Fibroblast of skin of scalp (primary cell): ENCODE results near the gene PTPRD.
A peak's percentile ranks its signal among the peaks of the same experiment; 100 is the strongest.

ENCODE experiments used
- DNase-seq: peaks from one replicate; pipeline ENCODE4 v3.0.0-alpha.2; 2013

PTPRD gene

GRCh38 chr9:9855177-9856078, 757.4 kb downstream of the PTPRD start:
- no peak for DNase-seq

- DNase-seq, result no peak
Observed at GRCh38 chr9:9847750-9848149, 765.1 kb downstream of the PTPRD start.

GRCh38 chr9:9846557-9846956, 766.2 kb downstream of the PTPRD start:
- DNase-seq, result no peak

DNA sequence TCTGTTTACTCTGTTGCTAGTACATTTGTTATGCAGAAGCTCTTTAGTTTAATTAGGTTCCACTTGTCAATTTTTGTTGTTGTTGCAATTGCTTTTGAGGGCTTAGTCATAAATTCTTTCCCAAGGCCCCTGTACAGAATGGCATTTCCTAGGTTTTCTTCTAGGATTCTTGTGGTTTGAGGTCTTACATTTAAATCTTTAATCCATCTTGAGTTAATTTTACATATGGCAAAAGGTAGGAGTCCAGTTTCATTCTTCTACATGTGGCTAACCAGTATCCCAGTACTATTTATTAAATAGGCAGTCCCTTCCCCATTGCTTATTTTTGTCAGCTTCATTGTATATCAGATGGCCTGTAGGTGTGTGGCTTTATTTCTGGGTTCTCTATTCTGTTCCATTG, 792.4 kb downstream of the PTPRD start:
- DNase-seq, result peak; percentile 0

- DNase-seq, result no peak
Observed at GRCh38 chr9:9819886-9820285, 792.9 kb downstream of the PTPRD start.

DNA sequence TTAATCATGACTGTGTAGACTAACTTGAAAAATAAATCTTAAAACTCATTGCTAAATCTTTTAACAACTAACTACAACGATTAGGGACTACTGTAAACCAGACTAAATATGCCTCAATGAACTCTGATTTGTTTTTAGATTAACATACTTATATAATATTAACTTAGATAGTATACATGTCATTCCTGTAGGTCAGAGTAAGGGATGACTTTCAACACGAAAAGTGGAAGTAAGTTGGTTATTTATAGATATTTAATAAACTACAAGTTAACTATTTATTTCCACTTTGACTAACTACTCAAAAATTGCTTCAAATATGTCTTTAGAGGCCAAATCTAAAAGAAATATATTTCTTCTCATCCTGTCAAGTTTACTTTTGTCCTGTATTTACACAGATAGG, 795.6 kb downstream of the PTPRD start:
- DNase-seq, result no peak

DNA sequence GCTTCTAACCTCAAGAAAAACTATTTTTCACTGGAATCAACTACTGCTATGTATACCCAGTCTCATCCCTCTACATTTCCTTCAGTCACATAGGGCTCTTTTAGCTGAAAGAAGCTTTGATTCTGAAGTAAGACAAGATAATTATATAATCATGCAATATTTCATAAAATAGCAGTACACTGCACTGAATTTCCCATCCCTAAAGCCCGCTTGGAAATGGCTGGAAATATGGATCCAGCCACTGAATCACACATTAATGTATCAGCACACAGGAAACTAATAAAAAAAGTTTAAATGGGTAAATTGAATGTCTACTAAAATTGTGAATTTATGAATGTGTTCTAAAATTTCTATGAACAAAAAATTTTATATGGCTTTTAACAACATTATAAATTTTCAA, 808.7 kb downstream of the PTPRD start:
- DNase-seq, result no peak

DNA sequence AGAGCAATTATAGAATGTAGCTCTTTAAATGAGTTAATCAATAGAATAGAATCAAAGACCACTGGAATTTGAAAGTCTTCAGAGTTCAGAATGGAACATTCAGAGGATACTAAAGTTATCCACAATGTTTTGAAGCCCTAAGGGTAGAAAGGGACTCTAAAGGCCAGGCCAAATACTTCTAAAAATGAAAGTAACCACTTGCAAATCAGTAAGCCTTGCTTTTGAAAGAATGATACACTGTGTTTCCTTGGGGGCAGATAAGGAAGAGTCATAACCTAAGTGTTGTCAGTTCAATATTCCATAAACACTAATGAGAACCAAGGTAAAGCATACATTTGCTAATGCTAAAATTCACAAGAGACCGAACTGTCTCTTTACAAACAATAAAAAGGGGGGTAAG, 813.5 kb downstream of the PTPRD start:
- DNase-seq, result no peak

GRCh38 chr9:9792144-9792857, 820.5 kb downstream of the PTPRD start:
- no peak for DNase-seq

GRCh38 chr9:9791611-9792010, 821.2 kb downstream of the PTPRD start:
- DNase-seq, result peak; percentile 2

DNA sequence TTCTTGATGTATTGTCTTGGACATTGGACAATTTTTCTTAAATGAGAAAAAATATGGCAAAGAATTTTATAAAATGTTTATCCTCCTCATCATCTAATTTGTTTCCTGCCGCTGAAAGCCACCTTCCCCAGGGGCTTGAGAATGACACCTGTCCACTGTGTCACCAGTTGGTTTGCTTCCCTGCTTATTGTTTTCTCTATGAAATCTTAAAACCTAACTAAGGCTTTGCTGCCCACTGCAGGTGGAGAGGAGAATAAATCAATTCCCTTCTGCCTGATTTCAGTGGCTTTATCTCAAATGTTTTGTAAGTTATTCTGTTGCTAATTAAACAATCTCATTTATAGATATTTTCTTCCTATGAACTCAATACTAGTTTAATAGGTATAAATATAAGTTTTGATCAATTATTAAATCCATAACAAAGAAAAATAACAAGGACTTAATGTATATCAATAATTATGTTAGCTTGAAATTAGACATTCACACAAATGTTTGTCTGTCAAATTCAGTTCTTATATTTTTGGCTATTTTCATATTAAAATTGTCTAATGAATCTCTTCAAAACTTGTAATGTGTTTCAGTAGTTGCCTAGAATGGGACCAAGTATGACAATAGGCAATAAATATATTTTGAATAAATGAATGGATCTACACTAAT, 822.5 kb downstream of the PTPRD start:
- DNase-seq, result peak; percentile 13

DNA sequence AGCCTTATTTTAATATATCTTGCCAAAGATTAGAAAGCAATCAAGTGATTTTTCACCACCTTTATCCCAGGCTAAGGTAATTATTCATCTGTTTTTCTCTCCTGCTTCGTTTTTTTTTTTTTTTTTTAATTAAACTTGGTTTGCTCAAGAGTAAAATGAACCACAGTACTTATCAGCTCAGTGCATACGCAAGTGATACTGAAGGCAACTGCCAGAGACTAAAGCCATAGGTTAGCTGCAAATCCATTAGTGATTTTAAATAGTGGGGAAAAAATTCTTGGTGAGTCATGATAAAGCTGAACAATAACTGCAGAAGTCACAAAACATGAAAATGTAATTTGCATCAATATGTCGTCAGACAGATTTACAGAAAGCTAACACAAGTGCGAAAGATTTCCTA, 829.1 kb downstream of the PTPRD start:
- no peak for DNase-seq

GRCh38 chr9:9783211-9783610, 829.6 kb downstream of the PTPRD start:
- no peak for DNase-seq

DNA sequence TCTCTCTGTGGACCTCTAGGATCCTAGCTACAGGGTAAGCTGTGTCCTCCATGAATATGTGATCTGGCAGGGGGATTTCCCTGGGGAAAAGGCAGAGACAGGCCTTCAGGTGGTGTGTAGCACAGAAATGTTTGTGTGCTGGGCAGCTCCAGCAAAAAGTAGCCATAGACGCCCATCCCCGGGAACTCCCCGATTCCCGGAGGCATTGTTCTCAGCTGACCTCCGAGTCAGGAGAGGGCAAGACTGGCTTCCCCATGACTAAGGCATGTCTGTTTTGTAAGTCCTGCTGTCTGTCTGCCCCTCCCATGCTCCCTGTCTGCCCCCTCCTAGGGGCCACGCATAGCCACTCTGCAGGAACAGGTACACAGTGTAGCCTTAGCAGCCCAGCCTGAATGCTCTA, 834.5 kb downstream of the PTPRD start:
- DNase-seq, result no peak

DNA sequence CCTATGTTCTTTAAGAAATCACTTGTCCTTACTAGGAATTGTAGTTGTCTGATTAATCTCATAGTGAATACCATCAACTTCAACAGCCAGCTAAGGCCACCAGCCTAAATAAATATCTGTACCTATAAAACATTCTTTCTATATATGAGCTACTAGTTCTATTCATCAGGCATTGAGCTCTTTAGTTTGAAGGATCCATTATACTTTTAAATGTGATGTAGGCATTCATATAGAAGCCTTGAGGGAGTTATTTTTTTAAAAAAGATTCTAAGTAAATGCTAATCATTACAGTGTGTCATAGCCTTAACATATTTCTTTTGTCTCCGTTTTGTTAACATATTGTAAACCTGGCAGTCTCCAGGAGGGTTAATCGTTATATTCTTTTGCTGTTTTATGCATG, 838.3 kb downstream of the PTPRD start:
- DNase-seq, result no peak

- DNase-seq, result no peak
Observed at GRCh38 chr9:9771314-9771713, 841.5 kb downstream of the PTPRD start.

- DNase-seq, result no peak
Observed at GRCh38 chr9:9764821-9765220, 848.0 kb downstream of the PTPRD start.

- no peak for DNase-seq
Observed at GRCh38 chr9:9754186-9754585, 858.6 kb downstream of the PTPRD start.

DNA sequence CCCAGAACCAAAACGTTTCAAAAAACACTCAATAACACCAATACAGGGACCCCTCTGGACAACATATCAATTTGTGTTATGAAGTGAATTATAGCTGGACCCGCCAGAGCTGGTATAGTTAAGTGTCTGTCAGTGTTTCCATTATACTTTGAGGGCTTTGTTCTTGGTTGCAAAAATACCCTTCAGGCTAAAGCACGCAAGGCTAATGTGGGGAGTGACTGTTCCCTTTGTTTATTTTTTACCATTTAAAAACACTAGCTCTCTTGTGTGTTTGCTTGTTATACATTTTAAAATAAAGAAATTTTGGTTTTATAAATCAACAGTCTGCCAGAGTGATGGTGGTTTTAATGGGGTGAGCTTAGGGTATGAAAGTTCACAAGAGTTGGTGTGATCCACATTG, 859.5 kb downstream of the PTPRD start:
- DNase-seq, result no peak

GRCh38 chr9:9752722-9753121, 860.1 kb downstream of the PTPRD start:
- no peak for DNase-seq

GRCh38 chr9:9751996-9752395, 860.8 kb downstream of the PTPRD start:
- DNase-seq, result no peak

- DNase-seq, result no peak
Observed at GRCh38 chr9:9750719-9751118, 862.1 kb downstream of the PTPRD start.

DNA sequence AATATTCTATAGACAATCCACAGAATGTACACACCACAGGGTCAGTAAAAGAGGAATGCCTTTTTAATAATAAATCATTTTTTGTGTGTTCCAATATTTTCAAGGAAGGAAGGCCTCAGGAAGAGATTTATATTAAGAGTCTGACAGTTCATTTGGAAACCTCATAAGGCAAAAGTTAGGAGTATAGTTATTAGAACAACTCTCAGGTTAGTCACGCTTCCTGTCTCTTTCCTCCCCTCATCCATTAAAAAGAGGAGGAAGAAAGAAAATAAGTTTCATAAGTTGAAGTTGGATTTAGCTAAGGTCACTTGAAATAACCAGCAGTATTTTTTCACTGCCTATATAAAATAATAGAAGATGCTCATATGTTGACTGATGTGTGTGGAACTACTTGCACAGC, 863.2 kb downstream of the PTPRD start:
- no peak for DNase-seq

DNA sequence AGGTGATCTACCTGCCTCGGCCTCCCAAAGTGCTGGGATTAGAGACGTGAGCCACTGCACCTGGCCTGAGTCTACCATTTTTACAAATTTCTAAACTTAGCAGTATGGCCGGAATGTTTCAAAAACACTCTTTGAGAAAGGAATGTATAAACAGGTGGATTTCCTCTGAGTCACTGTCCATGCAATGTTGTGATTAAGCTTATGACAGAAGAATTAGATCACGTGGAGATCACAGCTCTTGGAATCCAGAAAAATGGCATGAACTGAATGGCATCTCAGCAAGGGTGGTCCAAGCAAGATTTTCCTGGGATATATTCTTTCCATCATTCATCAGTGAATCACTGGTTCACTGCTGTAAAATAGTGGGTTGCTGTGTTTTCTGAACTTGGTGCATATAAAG, 865.0 kb downstream of the PTPRD start:
- no peak for DNase-seq
